HCT116 (cell line): Measurements from ENCODE around the gene POLR2H. TPM values are rescaled to one million over a fixed set of nuclear protein-coding genes. Genes with fewer than 3 reads are reported as not detected.

Experiments
- ATAC-seq: fragments of 200-7000 bp; cut with Tn5 transposase; 2 replicates; pipeline ENCODE4 v1.9.1; 2020; ENCODE audit warnings: mild to moderate bottlenecking, moderate library complexity
- BruUV-seq: library from RNA; stranded (reverse); fragments of 400-500 nt; replicated peaks from 2 replicates; lab custom pipeline; 2021; lab: Mats Ljungman, UMichigan
- CTCF ChIA-PET: fragments of 300-600 bp; sonication (Branson Sonifier 250); formaldehyde crosslinking; loops from one replicate; lab custom pipeline; 2021; ENCODE audit warnings: antibody characterized with exemption; lab: Charles Lee
- POLR2A ChIA-PET: fragments of 300-600, 350-600 bp; sonication (Branson Sonifier 250); formaldehyde crosslinking; loops from one replicate; lab custom pipeline; 2021; ENCODE audit warnings: antibody characterized with exemption; lab: Charles Lee
- RAD21 ChIA-PET, 2 experiments: fragments of 300-600 bp; sonication (Branson Sonifier 250); formaldehyde crosslinking; loops; one replicate each; lab custom pipeline; 2023; ENCODE audit warnings: low total read pairs in 2 of 2; ENCODE audit not compliant: uncharacterized antibody in 2 of 2, unreplicated experiment in 2 of 2, low non-redundant PET in 1 of 2; lab: Charles Lee
- DNase-seq: peaks from one replicate; pipeline ENCODE4 v3.0.0-alpha.2; 2010; ENCODE audit warnings: low read depth, low spot score
- H2AFZ ChIP-seq: fragments of 200-600 bp; shearing (Covaris generic), sonication (generic); 2 replicates; pipeline ENCODE4 v1.6.1; 2017; ENCODE audit warnings: low read depth, mixed run types, mixed read lengths, antibody characterized with exemption, low read length; ENCODE audit not compliant: poor library complexity, severe bottlenecking
- H3K27ac ChIP-seq: 2 replicates; pipeline ENCODE4 v1.5.1; 2012; ENCODE audit warnings: low read depth, low read length
- H3K27me3 ChIP-seq: fragments of 200-600 bp; sonication (generic); 2 replicates; pipeline ENCODE4 v1.6.1; 2016; ENCODE audit warnings: mixed run types, low read length, mixed read lengths; ENCODE audit not compliant: insufficient read depth
- H3K36me3 ChIP-seq, 2 experiments: fragments of 200-500 bp in 1 of 2; fragments of 200-600 bp in 1 of 2; sonication (Bioruptor generic) in 1 of 2; sonication (generic) in 1 of 2; 2 replicates each; pipeline versions ENCODE4 v1.5.1 to v1.6.1; 2014 to 2016; ENCODE audit warnings: low read length in 2 of 2, inconsistent platforms in 1 of 2, mixed read lengths in 1 of 2, mixed run types in 1 of 2; ENCODE audit not compliant: insufficient read depth in 2 of 2, control insufficient read depth in 1 of 2
- H3K4me1 ChIP-seq, 2 experiments: fragments of 200-600 bp in 1 of 2; sonication (generic) in 1 of 2; 2 replicates each; pipeline versions ENCODE4 v1.5.1 to v1.6.1; 2012 to 2017; ENCODE audit warnings: low read length in 2 of 2, inconsistent platforms in 1 of 2, mild to moderate bottlenecking in 1 of 2, mixed read lengths in 1 of 2, mixed run types in 1 of 2, moderate library complexity in 1 of 2; ENCODE audit not compliant: insufficient read depth in 2 of 2, control insufficient read depth in 1 of 2
- H3K4me2 ChIP-seq: fragments of 200-600 bp; sonication (generic); 2 replicates; pipeline ENCODE4 v1.6.1; 2017; ENCODE audit warnings: mixed run types, low read length, mixed read lengths
- H3K4me3 ChIP-seq, 2 experiments: fragments of 200-600 bp in 1 of 2; sonication (generic) in 1 of 2; replicated peaks in 1 of 2; 2 replicates each; pipeline ENCODE4 v1.5.1; 2011 to 2016; ENCODE audit warnings: low read length in 2 of 2, control low read depth in 1 of 2, low read depth in 1 of 2, mild to moderate bottlenecking in 1 of 2, mixed read lengths in 1 of 2, mixed run types in 1 of 2
- H3K79me2 ChIP-seq: fragments of 200-600 bp; sonication (generic); 2 replicates; pipeline ENCODE4 v1.6.1; 2017; ENCODE audit warnings: mild to moderate bottlenecking, mixed run types, low read length, moderate library complexity, mixed read lengths; ENCODE audit not compliant: insufficient read depth
- H3K9ac ChIP-seq: fragments of 200-600 bp; sonication (generic); 2 replicates; pipeline ENCODE4 v1.6.1; 2016; ENCODE audit warnings: low read length, mixed read lengths
- H3K9me2 ChIP-seq: fragments of 200-600 bp; sonication (generic), shearing (Covaris generic); 2 replicates; pipeline ENCODE4 v1.6.1; 2017; ENCODE audit warnings: mixed run types, mild to moderate bottlenecking, moderate library complexity; ENCODE audit not compliant: insufficient read depth
- H3K9me3 ChIP-seq, 2 experiments: fragments of 200-500 bp in 1 of 2; fragments of 200-600 bp in 1 of 2; sonication (Bioruptor generic) in 1 of 2; sonication (generic) in 1 of 2; 2 replicates each; pipeline ENCODE4 v1.6.1; 2014 to 2017; ENCODE audit warnings: low read length in 2 of 2, mixed read lengths in 2 of 2, inconsistent platforms in 1 of 2, low read depth in 1 of 2, mild to moderate bottlenecking in 1 of 2, mixed run types in 1 of 2, moderate library complexity in 1 of 2; ENCODE audit not compliant: control insufficient read depth in 1 of 2, insufficient read depth in 1 of 2
- H4K20me1 ChIP-seq: fragments of 200-600 bp; sonication (generic), shearing (Covaris generic); 2 replicates; pipeline ENCODE4 v1.6.1; 2017; ENCODE audit warnings: mixed run types, mild to moderate bottlenecking, moderate library complexity; ENCODE audit not compliant: insufficient read depth
- CBX3 ChIP-seq: IDR thresholded peaks from 2 replicates; pipeline ENCODE4 v1.6.1; 2012; ENCODE audit warnings: low read depth
- CEBPB ChIP-seq: IDR thresholded peaks from 2 replicates; pipeline ENCODE4 v1.6.1; 2012; ENCODE audit warnings: low read depth
- EGR1 ChIP-seq: IDR thresholded peaks from 2 replicates; pipeline ENCODE4 v1.6.1; 2012; ENCODE audit warnings: low read depth
- ELF1 ChIP-seq: IDR thresholded peaks from 2 replicates; pipeline ENCODE4 v1.6.1; 2012; ENCODE audit warnings: low read depth, borderline replicate concordance
- EZH2phosphoT487 ChIP-seq: fragments of 200-600 bp; IDR thresholded peaks from 2 replicates; pipeline ENCODE4 v1.6.1; 2018; ENCODE audit warnings: antibody characterized with exemption, borderline replicate concordance
- FOSL1 ChIP-seq: IDR thresholded peaks from 2 replicates; pipeline ENCODE4 v1.6.1; 2012; ENCODE audit warnings: low read depth
- JUND ChIP-seq: IDR thresholded peaks from 2 replicates; pipeline ENCODE4 v1.6.1; 2012
- POLR2A ChIP-seq: IDR thresholded peaks from 2 replicates; pipeline ENCODE4 v1.7.0; 2011; ENCODE audit warnings: borderline replicate concordance; ENCODE audit not compliant: insufficient read depth, insufficient read length; ENCODE audit errors: extremely low read depth
- POLR2AphosphoS5 ChIP-seq: IDR thresholded peaks from 2 replicates; pipeline ENCODE4 v1.6.1; 2011; ENCODE audit warnings: mild to moderate bottlenecking, low read depth, low read length, moderate library complexity
- RAD21 ChIP-seq: IDR thresholded peaks from 2 replicates; pipeline ENCODE4 v1.6.1; 2012; ENCODE audit warnings: low read depth, mild to moderate bottlenecking
- SIN3A ChIP-seq: IDR thresholded peaks from 2 replicates; pipeline ENCODE4 v1.6.1; 2012; ENCODE audit warnings: low read depth
- SP1 ChIP-seq: IDR thresholded peaks from 2 replicates; pipeline ENCODE4 v1.6.1; 2012; ENCODE audit warnings: low read depth
- TCF7L2 ChIP-seq: IDR thresholded peaks from 2 replicates; pipeline ENCODE4 v1.7.0; 2011; ENCODE audit warnings: borderline replicate concordance, inconsistent platforms; ENCODE audit not compliant: insufficient read depth, insufficient read length; ENCODE audit errors: extremely low read depth
- YY1 ChIP-seq: IDR thresholded peaks from 2 replicates; pipeline ENCODE4 v1.6.1; 2011; ENCODE audit warnings: low read length, low read depth, moderate library complexity, mild to moderate bottlenecking; ENCODE audit not compliant: insufficient replicate concordance; ENCODE audit errors: extremely low read depth
- ZFX ChIP-seq: fragments of 450-650 bp; IDR thresholded peaks from 2 replicates; pipeline ENCODE4 v1.6.1; 2017
- ZNF274 ChIP-seq: fragments of 200-500 bp; sonication (Bioruptor generic); IDR thresholded peaks from 2 replicates; pipeline ENCODE4 v1.6.1; 2014; ENCODE audit warnings: mild to moderate bottlenecking, low read depth, low read length, inconsistent platforms
- intact Hi-C: fragments of 100-400 bp; cut with micrococcal nuclease; formaldehyde crosslinking; loops from 2 replicates; pipeline ENCODE4 v1.10.0; 2022
- total RNA-seq: library from RNA; stranded (reverse); gene quantifications from one replicate; pipeline ENCODE4 v1.2.1, GENCODE V29; 2021; ENCODE audit not compliant: unreplicated experiment
- TF ChIP-seq, protein P1 (sequence below): IDR thresholded peaks from 2 replicates; pipeline ENCODE4 v1.6.1; 2012
- TF ChIP-seq, protein P2 (sequence below), 3 experiments: fragments of 200-600 bp in 1 of 3; sonication (generic) in 1 of 3; IDR thresholded peaks in 2 of 3; conservative IDR thresholded peaks in 1 of 3; 2 replicates each; pipeline ENCODE4 v1.5.1; 2012 to 2017; ENCODE audit warnings: low read depth in 2 of 3, low read length in 2 of 3, antibody characterized with exemption in 1 of 3, borderline replicate concordance in 1 of 3, control low read depth in 1 of 3, mild to moderate bottlenecking in 1 of 3, mixed read lengths in 1 of 3, mixed run types in 1 of 3, moderate library complexity in 1 of 3; ENCODE audit not compliant: insufficient read depth in 1 of 3
- TF ChIP-seq, protein P3 (sequence below): IDR thresholded peaks from 2 replicates; pipeline ENCODE4 v1.6.1; 2012
- TF ChIP-seq, protein P4 (sequence below): IDR thresholded peaks from 2 replicates; pipeline ENCODE4 v1.6.1; 2012; ENCODE audit warnings: low read depth

The POLR2H gene
- total RNA-seq, 1 experiment from 2014 or later: 156 TPM

DNA sequence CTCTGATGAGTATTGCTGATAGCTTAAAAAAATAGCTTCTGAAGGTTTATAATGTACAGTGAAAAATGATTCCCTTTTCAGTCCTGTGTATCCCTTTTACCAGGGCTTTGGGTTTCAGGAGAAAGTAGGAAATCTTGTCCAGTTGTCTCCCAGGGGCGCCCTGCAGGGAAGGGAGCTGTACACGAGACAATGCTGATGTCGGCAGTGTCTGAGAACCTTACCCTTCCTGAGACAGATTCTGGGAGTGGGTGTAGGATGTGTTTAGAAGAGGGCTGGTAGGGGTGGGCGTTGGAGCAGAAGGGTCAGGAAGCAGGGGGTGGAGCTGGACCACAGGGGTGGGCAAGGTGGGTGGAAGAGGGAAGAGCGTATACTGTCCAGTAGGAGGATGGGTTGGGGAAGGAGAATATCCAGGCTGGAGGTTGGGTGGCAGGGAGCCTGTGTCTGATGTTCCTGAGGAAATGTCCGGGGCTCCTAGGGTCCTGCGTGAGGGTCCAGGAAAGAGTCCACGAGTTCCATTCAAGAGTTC lies 10.8 kb downstream of the POLR2H start:
- Histone ChIP-seq H3K9ac (no peak overlapping the region), H3K9me3 (no peaks in the 10 kb centered on the region), H3K36me3 (peaks cover 11 to 20% of the 10 kb centered on the region in 2 experiments; a peak in 3 of 4 replicates), H3K4me1 (peaks cover 5 to 23% of the 10 kb centered on the region in 2 experiments; a peak in 3 of 4 replicates), H3K79me2 (no peaks in the 10 kb centered on the region), H2AFZ (no peak overlapping the region), H3K4me3 (no peak overlapping the region), H4K20me1 (peaks cover 5% of the 10 kb centered on the region; the same call in 1 of the 2 replicates), H3K27me3 (no peaks in the 10 kb centered on the region), H3K4me2 (no peak overlapping the region), H3K27ac (no peak overlapping the region), H3K9me2 (no peaks in the 10 kb centered on the region)
- intact Hi-C loops: loop anchor here (10.0 kb wide), 2 partner anchors 142 to 402 kb away; no protein-coding TSS in a partner anchor
- ATAC-seq (no peak), DNase-seq (no peak)
- TF ChIP-seq, protein P1, sequence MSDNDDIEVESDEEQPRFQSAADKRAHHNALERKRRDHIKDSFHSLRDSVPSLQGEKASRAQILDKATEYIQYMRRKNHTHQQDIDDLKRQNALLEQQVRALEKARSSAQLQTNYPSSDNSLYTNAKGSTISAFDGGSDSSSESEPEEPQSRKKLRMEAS: no peak
- TF ChIP-seq FOSL1 (no peak), ZFX (no peak), ZNF274 (no peak), SP1 (no peak), CBX3 (no peak), EGR1 (no peak), ELF1 (no peak), POLR2A (no peak), SIN3A (no peak), EZH2phosphoT487 (no peak), POLR2AphosphoS5 (no peak), RAD21 (no peak), CEBPB (no peak), JUND (no peak), TCF7L2 (no peak), YY1 (no peak)
- TF ChIP-seq, protein P2, sequence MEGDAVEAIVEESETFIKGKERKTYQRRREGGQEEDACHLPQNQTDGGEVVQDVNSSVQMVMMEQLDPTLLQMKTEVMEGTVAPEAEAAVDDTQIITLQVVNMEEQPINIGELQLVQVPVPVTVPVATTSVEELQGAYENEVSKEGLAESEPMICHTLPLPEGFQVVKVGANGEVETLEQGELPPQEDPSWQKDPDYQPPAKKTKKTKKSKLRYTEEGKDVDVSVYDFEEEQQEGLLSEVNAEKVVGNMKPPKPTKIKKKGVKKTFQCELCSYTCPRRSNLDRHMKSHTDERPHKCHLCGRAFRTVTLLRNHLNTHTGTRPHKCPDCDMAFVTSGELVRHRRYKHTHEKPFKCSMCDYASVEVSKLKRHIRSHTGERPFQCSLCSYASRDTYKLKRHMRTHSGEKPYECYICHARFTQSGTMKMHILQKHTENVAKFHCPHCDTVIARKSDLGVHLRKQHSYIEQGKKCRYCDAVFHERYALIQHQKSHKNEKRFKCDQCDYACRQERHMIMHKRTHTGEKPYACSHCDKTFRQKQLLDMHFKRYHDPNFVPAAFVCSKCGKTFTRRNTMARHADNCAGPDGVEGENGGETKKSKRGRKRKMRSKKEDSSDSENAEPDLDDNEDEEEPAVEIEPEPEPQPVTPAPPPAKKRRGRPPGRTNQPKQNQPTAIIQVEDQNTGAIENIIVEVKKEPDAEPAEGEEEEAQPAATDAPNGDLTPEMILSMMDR (IDR thresholded peaks at IDR 0.05 in 2 of 3, conservative IDR thresholded peaks at IDR 0.05 in 1 of 3; ENCODE audit: borderline replicate concordance in 1 of 3, insufficient read depth in 1 of 3, low read depth in 2 of 3, low read length in 2 of 3): no peak
- TF ChIP-seq, protein P3, sequence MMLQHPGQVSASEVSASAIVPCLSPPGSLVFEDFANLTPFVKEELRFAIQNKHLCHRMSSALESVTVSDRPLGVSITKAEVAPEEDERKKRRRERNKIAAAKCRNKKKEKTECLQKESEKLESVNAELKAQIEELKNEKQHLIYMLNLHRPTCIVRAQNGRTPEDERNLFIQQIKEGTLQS: no peak
- TF ChIP-seq, protein P4, sequence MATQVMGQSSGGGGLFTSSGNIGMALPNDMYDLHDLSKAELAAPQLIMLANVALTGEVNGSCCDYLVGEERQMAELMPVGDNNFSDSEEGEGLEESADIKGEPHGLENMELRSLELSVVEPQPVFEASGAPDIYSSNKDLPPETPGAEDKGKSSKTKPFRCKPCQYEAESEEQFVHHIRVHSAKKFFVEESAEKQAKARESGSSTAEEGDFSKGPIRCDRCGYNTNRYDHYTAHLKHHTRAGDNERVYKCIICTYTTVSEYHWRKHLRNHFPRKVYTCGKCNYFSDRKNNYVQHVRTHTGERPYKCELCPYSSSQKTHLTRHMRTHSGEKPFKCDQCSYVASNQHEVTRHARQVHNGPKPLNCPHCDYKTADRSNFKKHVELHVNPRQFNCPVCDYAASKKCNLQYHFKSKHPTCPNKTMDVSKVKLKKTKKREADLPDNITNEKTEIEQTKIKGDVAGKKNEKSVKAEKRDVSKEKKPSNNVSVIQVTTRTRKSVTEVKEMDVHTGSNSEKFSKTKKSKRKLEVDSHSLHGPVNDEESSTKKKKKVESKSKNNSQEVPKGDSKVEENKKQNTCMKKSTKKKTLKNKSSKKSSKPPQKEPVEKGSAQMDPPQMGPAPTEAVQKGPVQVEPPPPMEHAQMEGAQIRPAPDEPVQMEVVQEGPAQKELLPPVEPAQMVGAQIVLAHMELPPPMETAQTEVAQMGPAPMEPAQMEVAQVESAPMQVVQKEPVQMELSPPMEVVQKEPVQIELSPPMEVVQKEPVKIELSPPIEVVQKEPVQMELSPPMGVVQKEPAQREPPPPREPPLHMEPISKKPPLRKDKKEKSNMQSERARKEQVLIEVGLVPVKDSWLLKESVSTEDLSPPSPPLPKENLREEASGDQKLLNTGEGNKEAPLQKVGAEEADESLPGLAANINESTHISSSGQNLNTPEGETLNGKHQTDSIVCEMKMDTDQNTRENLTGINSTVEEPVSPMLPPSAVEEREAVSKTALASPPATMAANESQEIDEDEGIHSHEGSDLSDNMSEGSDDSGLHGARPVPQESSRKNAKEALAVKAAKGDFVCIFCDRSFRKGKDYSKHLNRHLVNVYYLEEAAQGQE: no peak
- no TSS peak for BruUV-seq
- ChIA-PET CTCF (interaction anchor here (0.6 to 6.1 kb wide), 16 partner anchors 10 to 477 kb away, joined by 3 to 152 read pairs (median 6); no protein-coding TSS in a partner anchor), POLR2A (interaction anchor here (0.6 to 1.6 kb wide), 5 partner anchors 10 to 171 kb away, joined by 3 to 13 read pairs (median 5); no protein-coding TSS in a partner anchor), RAD21 (interaction anchor here (0.6 to 2.2 kb wide), 8 partner anchors 10 to 189 kb away, joined by 3 to 19 read pairs (median 7); partner anchors contain the start of gene EPHB3 (in 1 of the 2))
